NB4 (cell line): ENCODE measurements around the gene GPC3.

Experiments used
- CTCF ChIP-seq: IDR thresholded peaks from one replicate; pipeline ENCODE4 v1.5.1; 2012; ENCODE audit warnings: low read depth, low read length
- POLR2A ChIP-seq: IDR thresholded peaks from 2 replicates; pipeline ENCODE4 v1.6.1; 2011; ENCODE audit warnings: mild to moderate bottlenecking; ENCODE audit not compliant: insufficient read length; ENCODE audit errors: extremely low read depth

DNA sequence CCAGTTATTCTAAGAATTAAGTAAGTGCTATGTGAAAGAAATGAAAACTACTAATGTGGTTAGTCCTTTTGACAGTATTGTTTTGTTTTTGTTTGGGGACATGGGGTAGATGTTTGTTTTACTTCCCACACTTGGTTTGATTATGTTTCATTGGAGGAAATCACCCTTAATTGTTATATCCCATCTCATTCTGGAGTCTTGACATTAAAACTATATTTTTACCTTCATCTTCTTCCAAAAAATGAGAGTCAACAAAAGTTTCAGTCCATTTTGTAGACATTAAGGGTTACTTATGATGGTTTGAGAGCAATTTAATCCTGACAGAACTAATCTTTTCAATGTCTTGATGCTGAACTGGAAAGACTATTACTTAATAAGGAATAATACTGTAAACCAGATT lies 108.7 kb downstream of the GPC3 start:
- no peak for TF ChIP-seq CTCF
- no peak for TF ChIP-seq POLR2A
